ENCODE measurements around the gene NOP14. TPM values are rescaled to one million over a fixed set of nuclear protein-coding genes. Genes with fewer than 3 reads are reported as not detected.
"Not testable (repeated sequence)": the region's sequence is repeated elsewhere in the genome, so short reads cannot be mapped to it uniquely, and the experiment has no call there.

The NOP14 gene
- total and polyA plus RNA-seq, 2 of the 8 experiments (the other 6 are each of a cell fraction or from before 2014, with no cell fraction given), result 8.6 to 45.3 TPM

GRCh38 chr4:2918714-2919113, 44.5 kb downstream of the NOP14 start:
- H3K14ac ChIP-seq (ENCODE audit: insufficient read length); H3K23ac ChIP-seq (ENCODE audit: insufficient read length); H3K4me1 ChIP-seq (replicated peaks in 1 of 4; ENCODE audit: control insufficient read depth in 3 of 4, insufficient read depth in 4 of 4, low read length in 3 of 4); H4K5ac ChIP-seq (ENCODE audit: insufficient read length, low read depth, low read length); H4K8ac ChIP-seq (ENCODE audit: extremely low read depth, insufficient read depth, low read length); H2BK20ac ChIP-seq (ENCODE audit: low read length); H2AK5ac ChIP-seq (ENCODE audit: low read depth, low read length); H3K79me2 ChIP-seq (ENCODE audit: control insufficient read depth in 1 of 2, insufficient read depth in 2 of 2, low read length in 2 of 2); H3K27ac ChIP-seq (ENCODE audit: low read depth, low read length); H3K23me2 ChIP-seq (ENCODE audit: low read depth, low read length); H4K91ac ChIP-seq (replicated peaks; ENCODE audit: insufficient read length, low read length); H3K4me2 ChIP-seq (ENCODE audit: insufficient read depth in 1 of 2, low read depth in 2 of 2, low read length in 2 of 2); H3K79me1 ChIP-seq (ENCODE audit: low read depth, low read length); H3K18ac ChIP-seq (ENCODE audit: extremely low read depth, low read length); CTCF ChIA-PET (ENCODE audit: partially characterized antibody); H2BK120ac ChIP-seq (replicated peaks; ENCODE audit: low read depth, low read length); H2AFZ ChIP-seq (ENCODE audit: low read length); H2BK5ac ChIP-seq (ENCODE audit: low read depth, low read length); H3K27me3 ChIP-seq (replicated peaks in 1 of 4; ENCODE audit: control insufficient read depth in 3 of 4, extremely low read depth in 1 of 4, insufficient read depth in 3 of 4, low read length in 3 of 4); H4K20me1 ChIP-seq (replicated peaks in 1 of 2; ENCODE audit: control insufficient read depth in 1 of 2, insufficient read depth in 2 of 2, low read length in 2 of 2); H3K56ac ChIP-seq (replicated peaks; ENCODE audit: insufficient read length, low read depth, low read length); H3K4me3 ChIP-seq (ENCODE audit: extremely low read depth in 1 of 4, insufficient read depth in 2 of 4, low read depth in 3 of 4, low read length in 4 of 4); H2BK15ac ChIP-seq (ENCODE audit: low read length); H3K9ac ChIP-seq (replicated peaks in 1 of 4; ENCODE audit: extremely low read depth in 1 of 4, low read depth in 3 of 4, low read length in 3 of 4); DNase-seq (ENCODE audit: low read depth in 1 of 2, low spot score in 2 of 2); H3K4ac ChIP-seq (replicated peaks; ENCODE audit: insufficient read length, low read depth, low read length); FAIRE-seq; H3K9me3 ChIP-seq (ENCODE audit: insufficient read depth in 2 of 2, low read depth in 1 of 2, low read length in 1 of 2); H2BK12ac ChIP-seq (ENCODE audit: low read depth, low read length): not testable (repeated sequence)
- 93% methylated on average over 8 of the region's 8 CpGs; no CpG with 5 or more reads in 1 of the 2 experiments for WGBS, 2 experiments (ENCODE audit: extremely low coverage in 1 of 2, insufficient coverage in 1 of 2, insufficient read length in 1 of 2, insufficient replicate concordance in 2 of 2, low coverage in 1 of 2, low lambda C conversion rate in 2 of 2, missing lambda C conversion rate in 1 of 2)
- POLR2A ChIA-PET (ENCODE audit: partially characterized antibody), result interaction anchor here (1.0 kb wide), 1 partner anchor 10 kb away, joined by 4 read pairs; no protein-coding TSS in a partner anchor
- H3K36me3 ChIP-seq (ENCODE audit: control insufficient read depth in 2 of 4, insufficient read depth in 4 of 4, low read length in 3 of 4), result peaks cover 0 to 35% (median 8%) of the 10 kb centered on the region in 4 experiments; a peak in 6 of 8 replicates

DNA sequence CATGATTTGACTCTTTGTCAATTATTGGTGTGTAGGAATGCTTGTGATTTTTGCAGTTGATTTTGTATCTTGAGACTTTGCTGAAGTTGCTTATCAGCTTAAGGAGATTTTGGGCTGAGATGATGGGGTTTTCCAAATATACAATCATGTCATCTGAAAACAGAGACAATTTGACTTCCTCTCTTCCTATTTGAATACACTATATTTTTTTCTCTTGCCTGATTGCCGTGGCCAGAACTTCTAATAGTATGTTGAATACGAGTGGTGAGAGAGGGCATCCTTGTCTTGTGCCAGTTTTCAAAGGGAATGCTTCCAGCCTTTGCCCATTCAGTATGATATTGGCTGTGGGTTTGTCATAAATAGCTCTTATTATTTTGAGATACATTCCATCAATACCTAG, 44.9 kb downstream of the NOP14 start:
- H3K4me1 ChIP-seq (replicated peaks in 1 of 4; ENCODE audit: control insufficient read depth in 3 of 4, insufficient read depth in 4 of 4, low read length in 3 of 4); H2BK5ac ChIP-seq (ENCODE audit: low read depth, low read length); H3K4me3 ChIP-seq (ENCODE audit: extremely low read depth in 1 of 4, insufficient read depth in 2 of 4, low read depth in 3 of 4, low read length in 4 of 4); H2BK12ac ChIP-seq (ENCODE audit: low read depth, low read length); H2BK20ac ChIP-seq (ENCODE audit: low read length); H4K20me1 ChIP-seq (replicated peaks in 1 of 2; ENCODE audit: control insufficient read depth in 1 of 2, insufficient read depth in 2 of 2, low read length in 2 of 2); H2BK120ac ChIP-seq (replicated peaks; ENCODE audit: low read depth, low read length); H3K23ac ChIP-seq (ENCODE audit: insufficient read length); H3K79me2 ChIP-seq (ENCODE audit: control insufficient read depth in 1 of 2, insufficient read depth in 2 of 2, low read length in 2 of 2); H3K27me3 ChIP-seq (replicated peaks in 1 of 4; ENCODE audit: control insufficient read depth in 3 of 4, extremely low read depth in 1 of 4, insufficient read depth in 3 of 4, low read length in 3 of 4); POLR2A ChIA-PET (ENCODE audit: partially characterized antibody); FAIRE-seq; H2AK5ac ChIP-seq (ENCODE audit: low read depth, low read length); H3K27ac ChIP-seq (ENCODE audit: low read depth, low read length); H4K8ac ChIP-seq (ENCODE audit: extremely low read depth, insufficient read depth, low read length); H3K23me2 ChIP-seq (ENCODE audit: low read depth, low read length); H3K18ac ChIP-seq (ENCODE audit: extremely low read depth, low read length); H3K56ac ChIP-seq (replicated peaks; ENCODE audit: insufficient read length, low read depth, low read length); H4K5ac ChIP-seq (ENCODE audit: insufficient read length, low read depth, low read length); H3K4ac ChIP-seq (replicated peaks; ENCODE audit: insufficient read length, low read depth, low read length); H3K4me2 ChIP-seq (ENCODE audit: insufficient read depth in 1 of 2, low read depth in 2 of 2, low read length in 2 of 2); H3K79me1 ChIP-seq (ENCODE audit: low read depth, low read length); H3K9me3 ChIP-seq (ENCODE audit: insufficient read depth in 2 of 2, low read depth in 1 of 2, low read length in 1 of 2); H2BK15ac ChIP-seq (ENCODE audit: low read length); CTCF ChIA-PET (ENCODE audit: partially characterized antibody); H3K14ac ChIP-seq (ENCODE audit: insufficient read length); H4K91ac ChIP-seq (replicated peaks; ENCODE audit: insufficient read length, low read length); H3K9ac ChIP-seq (replicated peaks in 1 of 4; ENCODE audit: extremely low read depth in 1 of 4, low read depth in 3 of 4, low read length in 3 of 4); H2AFZ ChIP-seq (ENCODE audit: low read length); DNase-seq (ENCODE audit: low read depth in 1 of 2, low spot score in 2 of 2): not testable (repeated sequence)
- peaks cover 0 to 31% (median 9%) of the 10 kb centered on the region in 4 experiments; a peak in 6 of 8 replicates for H3K36me3 ChIP-seq (ENCODE audit: control insufficient read depth in 2 of 4, insufficient read depth in 4 of 4, low read length in 3 of 4)
- WGBS, 2 experiments (ENCODE audit: extremely low coverage in 1 of 2, insufficient coverage in 1 of 2, insufficient read length in 1 of 2, insufficient replicate concordance in 2 of 2, low coverage in 1 of 2, low lambda C conversion rate in 2 of 2, missing lambda C conversion rate in 1 of 2), result 100% methylated on average over 2 of the region's 2 CpGs; no CpG with 5 or more reads in 1 of the 2 experiments
